Spinal cord (tissue), 4 donors: ENCODE data around the gene C12orf76. TPM values are rescaled to one million over a fixed set of nuclear protein-coding genes. Genes with fewer than 3 reads are reported as not detected.

Experiments
- polyA plus RNA-seq, 2 donors: library from polyadenylated mRNA; unstranded; fragments of 120-200 nt; gene quantifications; one replicate each; pipeline ENCODE4 v1.2.1, GENCODE V29; 2013; ENCODE audit not compliant: insufficient read length in 2 of 2
- small RNA-seq: library from RNA; depleted of rRNA; stranded (forward); fragments of <200 nt; gene quantifications from one replicate; pipeline ENCODE3, GENCODE V24; 2014; ENCODE audit warnings: low replicate concordance
- total RNA-seq, 2 donors: library from RNA; depleted of rRNA in 1 of 2; stranded (reverse); fragments of 120-200 nt in 1 of 2; fragments of >200 nt in 1 of 2; gene quantifications; one replicate each; pipeline versions ENCODE4 v1.2.3 to v1.2.4, GENCODE V29; 2013 to 2014

Gene C12orf76
- total and polyA plus RNA-seq, 4 donors, result 45.2 to 94.4 (median 86.9) TPM

Small RNAs within 50 kb of the gene (small RNA-seq; reads per million reads assigned to genes)
- gene AC007546.2, result not detected

Other genes with a start within 250 kb of the C12orf76 start
- gene TRPV4, start 215.1 kb downstream of the C12orf76 start, total RNA-seq, result 1 to 10 TPM in 1 of 2 donors, under 1 TPM in 1; 0.50 to 3.8 TPM
- gene TRPV4, start 215.1 kb downstream of the C12orf76 start, polyA plus RNA-seq, result 1 to 10 TPM in 1 of 2 donors, under 1 TPM in 1; 0.78 to 1.0 TPM
- 10 to 100 TPM; 60.5 to 68.5 TPM for gene GLTP, start 168.0 kb downstream of the C12orf76 start, total RNA-seq
- 10 to 100 TPM; 73.5 to 80.4 TPM for gene GLTP, start 168.0 kb downstream of the C12orf76 start, polyA plus RNA-seq
- 10 to 100 TPM in 1 of 2 donors, 1 to 10 TPM in 1; 7.6 to 12.6 TPM for gene TCHP, start 148.2 kb downstream of the C12orf76 start, total RNA-seq
- 10 to 100 TPM; 30.9 to 32.7 TPM for gene TCHP, start 148.2 kb downstream of the C12orf76 start, polyA plus RNA-seq
- 10 to 100 TPM; 45.5 to 49.8 TPM for gene GIT2, start 52.2 kb downstream of the C12orf76 start, total RNA-seq
- 10 to 100 TPM; 41.5 to 52.8 TPM for gene GIT2, start 52.2 kb downstream of the C12orf76 start, polyA plus RNA-seq
- gene ANKRD13A, start 49.1 kb downstream of the C12orf76 start, total RNA-seq, result 10 to 100 TPM; 38.5 to 46.1 TPM
- gene ANKRD13A, start 49.1 kb downstream of the C12orf76 start, polyA plus RNA-seq, result 10 to 100 TPM; 31.2 to 36.0 TPM
- 10 to 100 TPM; 35.7 to 39.8 TPM for gene IFT81, start 75.8 kb upstream of the C12orf76 start, total RNA-seq
- gene IFT81, start 75.8 kb upstream of the C12orf76 start, polyA plus RNA-seq, result 10 to 100 TPM; 28.5 to 35.9 TPM
- 100 to 1,000 TPM; 129 to 272 TPM for gene ATP2A2, start 232.7 kb upstream of the C12orf76 start, total RNA-seq
- 100 to 1,000 TPM; 254 to 304 TPM for gene ATP2A2, start 232.7 kb upstream of the C12orf76 start, polyA plus RNA-seq